CD14-positive monocyte (primary cell): ENCODE results near the gene COPB2. TPM values are rescaled to one million over a fixed set of nuclear protein-coding genes. Genes with fewer than 3 reads are reported as not detected.

Experiments used
- DNase-seq, 3 donors: peaks; one replicate each; pipeline ENCODE4 v3.0.0-alpha.2; 2011 to 2022
- H2AFZ ChIP-seq: 2 replicates; pipeline ENCODE4 v1.6.0; 2012; ENCODE audit warnings: mild to moderate bottlenecking, low read depth, low read length, inconsistent platforms; ENCODE audit not compliant: insufficient read depth, poor library complexity, severe bottlenecking
- H3K27ac ChIP-seq, 2 donors: 1 replicate in 1 of 2; 2 replicates in 1 of 2; pipeline ENCODE4 v1.5.1; 2012 to 2013; ENCODE audit warnings: low read length in 2 of 2, control low read depth in 1 of 2, inconsistent platforms in 1 of 2, low read depth in 1 of 2, mild to moderate bottlenecking in 1 of 2
- H3K27me3 ChIP-seq, 2 donors: one replicate each; pipeline versions ENCODE4 v1.6.0 to v1.6.1; 2011 to 2013; ENCODE audit warnings: low read length in 2 of 2; ENCODE audit not compliant: control insufficient read depth in 2 of 2, insufficient read depth in 2 of 2
- H3K36me3 ChIP-seq, 2 donors: replicated peaks in 1 of 2; 1 replicate in 1 of 2; 2 replicates in 1 of 2; pipeline versions ENCODE4 v1.5.1 to v1.6.1; 2012 to 2013; ENCODE audit warnings: low read length in 2 of 2, control low read depth in 1 of 2, inconsistent platforms in 1 of 2, mild to moderate bottlenecking in 1 of 2; ENCODE audit not compliant: insufficient read depth in 2 of 2, control insufficient read depth in 1 of 2
- H3K4me1 ChIP-seq, 2 donors: 1 replicate in 1 of 2; 2 replicates in 1 of 2; pipeline versions ENCODE4 v1.5.1 to v1.6.1; 2012 to 2013; ENCODE audit warnings: low read length in 2 of 2, control low read depth in 1 of 2, inconsistent platforms in 1 of 2, mild to moderate bottlenecking in 1 of 2, moderate library complexity in 1 of 2; ENCODE audit not compliant: insufficient read depth in 2 of 2, control insufficient read depth in 1 of 2
- H3K4me2 ChIP-seq: replicated peaks from 2 replicates; pipeline ENCODE3; 2012; ENCODE audit warnings: low read length, moderate library complexity, mild to moderate bottlenecking; ENCODE audit not compliant: poor library complexity, severe bottlenecking; ENCODE audit errors: extremely low read depth
- H3K4me3 ChIP-seq, 3 experiments: fragments of 200-600 bp in 1 of 3; sonication (generic) in 1 of 3; replicated peaks in 1 of 3; 1 replicate in 2 of 3; 2 replicates in 1 of 3; pipeline ENCODE4 v1.5.1; 2011 to 2013; ENCODE audit warnings: low read length in 3 of 3, mild to moderate bottlenecking in 3 of 3, control low read depth in 2 of 3, low read depth in 2 of 3, inconsistent platforms in 1 of 3, moderate library complexity in 1 of 3
- H3K79me2 ChIP-seq: 2 replicates; pipeline ENCODE4 v1.6.0; 2012; ENCODE audit warnings: mild to moderate bottlenecking, control low read depth, inconsistent platforms, low read length, moderate library complexity; ENCODE audit not compliant: insufficient read depth
- H3K9ac ChIP-seq: 2 replicates; pipeline ENCODE4 v1.6.0; 2017; ENCODE audit warnings: low read length, mild to moderate bottlenecking; ENCODE audit not compliant: insufficient read depth, poor library complexity, severe bottlenecking
- H3K9me3 ChIP-seq, 2 donors: replicated peaks in 1 of 2; 1 replicate in 1 of 2; 2 replicates in 1 of 2; pipeline versions ENCODE4 v1.5.1 to v1.6.1; 2012 to 2013; ENCODE audit warnings: low read length in 2 of 2, control low read depth in 1 of 2; ENCODE audit not compliant: control insufficient read depth in 1 of 2, insufficient read depth in 1 of 2
- H4K20me1 ChIP-seq: 2 replicates; pipeline ENCODE4 v1.6.0; 2012; ENCODE audit warnings: mild to moderate bottlenecking, low read length, control low read depth, moderate library complexity; ENCODE audit not compliant: insufficient read depth
- H3K27ac Mint-ChIP-seq, 7 donors: one replicate each; pipeline ENCODE4 v1.8.0; 2020; ENCODE audit warnings: mild to moderate bottlenecking in 7 of 7, mixed read lengths in 7 of 7, moderate library complexity in 6 of 7, inconsistent platforms in 2 of 7
- H3K27me3 Mint-ChIP-seq, 3 donors: one replicate each; pipeline ENCODE4 v1.8.0; 2021 to 2022; ENCODE audit warnings: low read depth in 3 of 3, mild to moderate bottlenecking in 3 of 3, mixed read lengths in 3 of 3, moderate library complexity in 3 of 3, inconsistent platforms in 1 of 3
- H3K36me3 Mint-ChIP-seq, 2 donors: one replicate each; pipeline ENCODE4 v1.8.0; 2020; ENCODE audit warnings: mixed read lengths in 2 of 2, inconsistent platforms in 1 of 2, mild to moderate bottlenecking in 1 of 2
- H3K4me1 Mint-ChIP-seq: one replicate; pipeline ENCODE4 v1.8.0; 2020; ENCODE audit warnings: mild to moderate bottlenecking, mixed read lengths
- H3K4me3 Mint-ChIP-seq, 2 donors: one replicate each; pipeline ENCODE4 v1.8.0; 2020; ENCODE audit warnings: mild to moderate bottlenecking in 2 of 2, mixed read lengths in 2 of 2, moderate library complexity in 1 of 2
- H3K9me3 Mint-ChIP-seq, 7 donors: one replicate each; pipeline ENCODE4 v1.8.0; 2020 to 2022; ENCODE audit warnings: mixed read lengths in 7 of 7, mild to moderate bottlenecking in 6 of 7, moderate library complexity in 6 of 7, inconsistent platforms in 2 of 7
- CTCF ChIP-seq: fragments of 200-600 bp; IDR thresholded peaks from one replicate; pipeline ENCODE4 v1.8.0; 2022; ENCODE audit warnings: antibody characterized with exemption, mild to moderate bottlenecking
- WGBS: methylation state at CpG from one replicate; pipeline ENCODE4 v1.1.5; 2013; ENCODE audit warnings: missing lambda C conversion rate; ENCODE audit not compliant: insufficient coverage; 5-methylcytosine and 5-hydroxymethylcytosine counted together
- intact Hi-C, 2 donors: fragments of 100-400 bp; cut with micrococcal nuclease; formaldehyde crosslinking; loops; one replicate each; pipeline versions ENCODE4 v1.15.0 to v1.15.1; 2023
- polyA plus RNA-seq, 3 donors: library from polyadenylated mRNA; depleted of rRNA in 1 of 3; unstranded in 2 of 3; stranded (reverse) in 1 of 3; fragments of 300-500 nt in 2 of 3; fragments of >200 nt in 1 of 3; fragmentation: Illumina TruSeq in 2 of 3; gene quantifications; 1 replicate in 2 of 3; 2 replicates in 1 of 3; pipeline ENCODE4 v1.2.3, GENCODE V29; 2012 to 2021

COPB2 gene
- polyA plus RNA-seq, 3 donors, result 22.6 to 95.6 (median 76.9) TPM

- Mint-ChIP-seq H3K27me3 (peaks cover 3 to 12% (median 10%) of the 10 kb centered on the region in 3 donors), H3K27ac (no peak overlapping the region)
Observed at GRCh38 chr3:139319428-139320402, 69.7 kb downstream of the COPB2 start.

GRCh38 chr3:139318826-139319225, 70.6 kb downstream of the COPB2 start:
- intact Hi-C loops, result no loop called here
- H3K9me3 ChIP-seq, result no peaks in the 10 kb centered on the region
- H3K4me3 Mint-ChIP-seq, result no peak overlapping the region
- peaks cover 8 to 11% (median 10%) of the 10 kb centered on the region in 3 donors for H3K27me3 Mint-ChIP-seq
- no peak overlapping the region for H3K4me2 ChIP-seq
- DNase-seq, result no peak
- peak overlapping the region in 1 of 7 donors; percentile 62 for H3K27ac Mint-ChIP-seq
- H3K36me3 Mint-ChIP-seq, result no peaks in the 10 kb centered on the region
- H3K36me3 ChIP-seq, result no peaks in the 10 kb centered on the region
- no peak overlapping the region for H3K4me3 ChIP-seq
- TF ChIP-seq CTCF, result no peak
- H3K9ac ChIP-seq, result no peak overlapping the region
- no peaks in the 10 kb centered on the region for H3K27me3 ChIP-seq
- H2AFZ ChIP-seq, result no peak overlapping the region
- H3K79me2 ChIP-seq, result no peaks in the 10 kb centered on the region
- H3K4me1 ChIP-seq, result no peaks in the 10 kb centered on the region
- no peaks in the 10 kb centered on the region for H3K9me3 Mint-ChIP-seq
- no peaks in the 10 kb centered on the region for H4K20me1 ChIP-seq
- no peak overlapping the region for H3K27ac ChIP-seq
- no peaks in the 10 kb centered on the region for H3K4me1 Mint-ChIP-seq
- WGBS, result 79% methylated on average over 5 of the region's 6 CpGs

More at GRCh38 chr3:139319428-139320402, 69.7 kb downstream of the COPB2 start:
- no peak for DNase-seq
- Histone ChIP-seq H3K4me2 (no peak overlapping the region), H3K36me3 (no peaks in the 10 kb centered on the region), H3K9ac (no peak overlapping the region), H2AFZ (no peak overlapping the region), H3K27ac (no peak overlapping the region), H3K4me3 (no peak overlapping the region), H3K27me3 (no peaks in the 10 kb centered on the region), H3K9me3 (no peaks in the 10 kb centered on the region), H4K20me1 (no peaks in the 10 kb centered on the region), H3K4me1 (no peaks in the 10 kb centered on the region), H3K79me2 (no peaks in the 10 kb centered on the region)
- intact Hi-C loops, result no loop called here
- Mint-ChIP-seq H3K9me3 (no peaks in the 10 kb centered on the region), H3K36me3 (no peaks in the 10 kb centered on the region), H3K4me1 (no peaks in the 10 kb centered on the region), H3K4me3 (no peak overlapping the region)
- WGBS, result 68% methylated on average over 7 of the region's 10 CpGs
- TF ChIP-seq CTCF, result peak; percentile 12
